Mesenchymal stem cell (in vitro differentiated cells and primary cell): ENCODE results near the gene LEFTY1.
"Not testable (repeated sequence)": the region's sequence is repeated elsewhere in the genome, so short reads cannot be mapped to it uniquely, and the experiment has no call there.

Source experiments
- DNase-seq: peaks from one replicate; pipeline ENCODE4 v3.0.0-alpha.2; 2013
- H2AFZ ChIP-seq: one replicate; pipeline ENCODE4 v1.6.1; 2013; ENCODE audit warnings: low read depth, mild to moderate bottlenecking, control low read depth, inconsistent platforms, low read length, moderate library complexity
- H2AK5ac ChIP-seq: 2 replicates; pipeline ENCODE4 v1.6.1; 2013; ENCODE audit warnings: low read length, moderate library complexity, mild to moderate bottlenecking, inconsistent platforms; ENCODE audit not compliant: severe bottlenecking
- H2BK120ac ChIP-seq: one replicate; pipeline ENCODE4 v1.6.1; 2013; ENCODE audit warnings: low read depth, mild to moderate bottlenecking, inconsistent platforms, low read length, moderate library complexity
- H2BK12ac ChIP-seq, 2 experiments: one replicate each; pipeline ENCODE4 v1.6.1; 2013; ENCODE audit warnings: inconsistent platforms in 2 of 2, low read length in 2 of 2, mild to moderate bottlenecking in 2 of 2, moderate library complexity in 2 of 2, control low read depth in 1 of 2
- H2BK15ac ChIP-seq: one replicate; pipeline ENCODE4 v1.6.1; 2013; ENCODE audit warnings: mild to moderate bottlenecking, low read depth, inconsistent platforms; ENCODE audit not compliant: poor library complexity, severe bottlenecking
- H2BK5ac ChIP-seq: 2 replicates; pipeline ENCODE4 v1.6.1; 2013; ENCODE audit warnings: low read depth, mild to moderate bottlenecking, low read length, control low read depth, inconsistent platforms; ENCODE audit not compliant: poor library complexity, severe bottlenecking
- H3K14ac ChIP-seq, 2 experiments: one replicate each; pipeline ENCODE4 v1.6.1; 2013; ENCODE audit warnings: inconsistent platforms in 2 of 2, low read length in 2 of 2, control low read depth in 1 of 2, mild to moderate bottlenecking in 1 of 2, moderate library complexity in 1 of 2
- H3K18ac ChIP-seq, 2 experiments: one replicate each; pipeline ENCODE4 v1.6.1; 2013; ENCODE audit warnings: inconsistent platforms in 2 of 2, low read length in 2 of 2, control low read depth in 1 of 2, low read depth in 1 of 2, mild to moderate bottlenecking in 1 of 2
- H3K23ac ChIP-seq, 2 experiments: one replicate each; pipeline ENCODE4 v1.6.1; 2013; ENCODE audit warnings: inconsistent platforms in 2 of 2, low read length in 2 of 2, mild to moderate bottlenecking in 2 of 2, moderate library complexity in 2 of 2, control low read depth in 1 of 2
- H3K27ac ChIP-seq: 2 replicates; pipeline ENCODE4 v1.5.1; 2013; ENCODE audit warnings: mild to moderate bottlenecking, moderate library complexity, low read length, control low read depth, inconsistent platforms; ENCODE audit not compliant: poor library complexity, severe bottlenecking
- H3K27me3 ChIP-seq, 2 experiments: 2 replicates each; pipeline versions ENCODE4 v1.6.1 to v1.7.0; 2013; ENCODE audit warnings: low read length in 2 of 2, mild to moderate bottlenecking in 2 of 2, moderate library complexity in 2 of 2, control low read depth in 1 of 2, inconsistent platforms in 1 of 2; ENCODE audit not compliant: control insufficient read depth in 1 of 2, insufficient read depth in 1 of 2
- H3K36me3 ChIP-seq, 2 experiments: 2 replicates each; pipeline versions ENCODE4 v1.6.1 to v1.7.0; 2013; ENCODE audit warnings: low read length in 2 of 2, control low read depth in 1 of 2, inconsistent platforms in 1 of 2, low read depth in 1 of 2, mild to moderate bottlenecking in 1 of 2; ENCODE audit not compliant: insufficient read depth in 2 of 2, control insufficient read depth in 1 of 2
- H3K4ac ChIP-seq, 2 experiments: one replicate each; pipeline ENCODE4 v1.6.1; 2013; ENCODE audit warnings: inconsistent platforms in 2 of 2, low read length in 2 of 2, mild to moderate bottlenecking in 2 of 2, moderate library complexity in 2 of 2, control low read depth in 1 of 2, low read depth in 1 of 2
- H3K4me1 ChIP-seq: 2 replicates; pipeline ENCODE4 v1.6.1; 2013; ENCODE audit warnings: low read depth, low read length, control low read depth; ENCODE audit not compliant: control insufficient read depth, insufficient read depth
- H3K4me2 ChIP-seq: 2 replicates; pipeline ENCODE4 v1.6.1; 2013; ENCODE audit warnings: low read length, mild to moderate bottlenecking, inconsistent platforms; ENCODE audit not compliant: poor library complexity, severe bottlenecking
- H3K4me3 ChIP-seq, 2 experiments: 2 replicates each; pipeline versions ENCODE4 v1.5.1 to v1.7.0; 2013; ENCODE audit warnings: low read length in 2 of 2, mild to moderate bottlenecking in 2 of 2, control low read depth in 1 of 2, low read depth in 1 of 2; ENCODE audit not compliant: insufficient read depth in 1 of 2
- H3K79me1 ChIP-seq: replicated peaks from 2 replicates; pipeline ENCODE4 v1.6.1; 2013; ENCODE audit warnings: mild to moderate bottlenecking, control low read depth, low read length, inconsistent platforms; ENCODE audit not compliant: poor library complexity, severe bottlenecking
- H3K9ac ChIP-seq: 2 replicates; pipeline ENCODE4 v1.7.0; 2013; ENCODE audit warnings: mild to moderate bottlenecking, low read length, moderate library complexity
- H3K9me3 ChIP-seq: 2 replicates; pipeline ENCODE4 v1.7.0; 2013; ENCODE audit warnings: mild to moderate bottlenecking, low read length; ENCODE audit not compliant: control insufficient read depth
- H4K8ac ChIP-seq: one replicate; pipeline ENCODE4 v1.6.1; 2013; ENCODE audit warnings: inconsistent platforms, mild to moderate bottlenecking, low read length, moderate library complexity
- H4K91ac ChIP-seq: one replicate; pipeline ENCODE4 v1.6.1; 2013; ENCODE audit warnings: mild to moderate bottlenecking, low read length, inconsistent platforms
- WGBS: methylation state at CpG from one replicate; pipeline ENCODE4 v1.1.7; 2013; ENCODE audit warnings: mixed read lengths; 5-methylcytosine and 5-hydroxymethylcytosine counted together

Gene LEFTY1

DNA sequence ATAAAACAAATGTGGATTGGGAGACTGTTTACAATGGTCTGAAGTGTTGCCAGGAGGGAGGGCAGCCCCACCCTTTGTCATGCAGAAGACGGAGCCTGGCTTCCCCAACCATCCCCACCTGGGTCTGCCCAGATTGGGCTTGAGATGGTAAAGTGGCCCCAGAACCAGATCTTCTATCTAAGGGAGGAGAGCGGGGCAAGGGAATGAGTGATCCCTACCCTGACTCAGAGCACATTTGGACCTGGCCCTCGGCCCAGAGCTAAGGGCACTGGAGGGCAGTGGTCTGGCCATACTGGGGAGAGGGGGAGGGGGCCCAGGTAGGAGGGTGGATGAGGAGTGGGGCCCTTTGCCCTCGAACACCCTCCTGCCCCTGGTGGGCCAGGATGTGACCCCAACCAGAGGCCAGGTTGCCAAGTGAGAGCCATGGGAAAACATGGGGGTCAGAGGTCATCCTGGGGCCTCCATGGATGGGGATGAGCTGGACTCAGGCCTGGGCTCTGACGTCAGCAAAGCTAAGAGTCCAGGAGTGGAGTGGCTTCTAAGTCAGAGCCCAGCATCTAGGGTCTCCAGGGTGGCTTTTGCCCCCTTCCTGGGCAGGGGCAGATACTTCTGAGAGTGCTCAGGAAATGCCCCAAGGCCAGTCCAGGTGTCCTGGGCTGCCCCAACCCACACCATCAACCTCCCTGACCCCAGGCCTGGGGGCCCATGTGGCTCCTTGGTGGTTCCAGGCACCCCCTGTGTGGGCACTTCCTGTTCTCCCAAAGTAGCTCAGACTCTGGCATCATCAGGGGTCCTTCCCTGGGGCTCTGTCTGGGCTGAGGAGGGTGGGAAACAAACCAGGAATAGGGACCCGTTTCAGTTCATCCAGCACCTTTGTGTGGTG lies 1.6 kb upstream of the LEFTY1 start:
- H2BK15ac ChIP-seq: no peak overlapping the region
- H4K8ac ChIP-seq: no peak overlapping the region
- no peak overlapping the region for H2AFZ ChIP-seq
- H3K27ac ChIP-seq: no peak overlapping the region
- no peak overlapping the region for H2BK5ac ChIP-seq
- no peak overlapping the region for H3K4me2 ChIP-seq
- H3K36me3 ChIP-seq: no peaks in the 10 kb centered on the region
- peak overlapping the region; percentile 37 for H4K91ac ChIP-seq
- no peak overlapping the region for H3K4ac ChIP-seq
- no peak overlapping the region for H3K9ac ChIP-seq
- no peak overlapping the region for H3K14ac ChIP-seq
- no peak overlapping the region for H3K23ac ChIP-seq
- no peak overlapping the region for H3K18ac ChIP-seq
- H3K79me1 ChIP-seq: no peaks in the 10 kb centered on the region
- WGBS: 84% methylated on average over 6 of the region's 6 CpGs
- H3K4me3 ChIP-seq: no peak overlapping the region
- no peaks in the 10 kb centered on the region for H3K9me3 ChIP-seq
- H3K4me1 ChIP-seq: no peaks in the 10 kb centered on the region
- H2AK5ac ChIP-seq: no peak overlapping the region
- no peaks in the 10 kb centered on the region for H3K27me3 ChIP-seq
- DNase-seq: no peak
- H2BK12ac ChIP-seq: no peak overlapping the region
- H2BK120ac ChIP-seq: no peak overlapping the region

DNA sequence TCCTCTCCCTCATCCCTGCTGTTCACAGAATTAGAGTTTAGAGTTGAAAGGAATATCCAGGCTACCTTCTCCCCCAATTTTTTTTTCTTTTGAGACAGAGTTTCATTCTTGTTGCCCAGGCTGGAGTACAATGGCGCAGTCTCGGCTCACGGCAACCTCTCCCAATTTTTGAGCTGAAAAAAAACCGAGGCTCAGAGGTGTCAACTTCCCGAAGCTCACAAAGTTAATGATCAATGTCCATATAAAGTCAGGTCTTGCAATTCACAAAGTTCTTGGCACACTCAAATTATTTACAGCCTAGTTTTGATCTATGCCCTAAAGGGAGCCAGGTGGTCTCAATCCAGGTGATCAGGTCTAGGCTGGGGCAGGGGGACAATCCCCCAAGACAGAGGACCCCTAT lies 797 bp upstream of the LEFTY1 start:
- no peak overlapping the region for H3K4me2 ChIP-seq
- H4K8ac ChIP-seq: no peak overlapping the region
- 90% methylated on average over 5 of the region's 5 CpGs for WGBS
- H3K18ac ChIP-seq: no peak overlapping the region
- no peak overlapping the region for H2BK120ac ChIP-seq
- no peak overlapping the region for H4K91ac ChIP-seq
- H3K27me3 ChIP-seq: no peaks in the 10 kb centered on the region
- no peak overlapping the region for H2AK5ac ChIP-seq
- no peak overlapping the region for H2BK5ac ChIP-seq
- H3K79me1 ChIP-seq: no peaks in the 10 kb centered on the region
- H3K27ac ChIP-seq: no peak overlapping the region
- DNase-seq: no peak
- no peak overlapping the region for H2BK12ac ChIP-seq
- H2BK15ac ChIP-seq: no peak overlapping the region
- no peaks in the 10 kb centered on the region for H3K9me3 ChIP-seq
- H3K4ac ChIP-seq: no peak overlapping the region
- H3K4me1 ChIP-seq: no peaks in the 10 kb centered on the region
- no peaks in the 10 kb centered on the region for H3K36me3 ChIP-seq
- no peak overlapping the region for H3K23ac ChIP-seq
- no peak overlapping the region for H3K14ac ChIP-seq
- no peak overlapping the region for H3K4me3 ChIP-seq
- H3K9ac ChIP-seq: no peak overlapping the region
- H2AFZ ChIP-seq: no peak overlapping the region

DNA sequence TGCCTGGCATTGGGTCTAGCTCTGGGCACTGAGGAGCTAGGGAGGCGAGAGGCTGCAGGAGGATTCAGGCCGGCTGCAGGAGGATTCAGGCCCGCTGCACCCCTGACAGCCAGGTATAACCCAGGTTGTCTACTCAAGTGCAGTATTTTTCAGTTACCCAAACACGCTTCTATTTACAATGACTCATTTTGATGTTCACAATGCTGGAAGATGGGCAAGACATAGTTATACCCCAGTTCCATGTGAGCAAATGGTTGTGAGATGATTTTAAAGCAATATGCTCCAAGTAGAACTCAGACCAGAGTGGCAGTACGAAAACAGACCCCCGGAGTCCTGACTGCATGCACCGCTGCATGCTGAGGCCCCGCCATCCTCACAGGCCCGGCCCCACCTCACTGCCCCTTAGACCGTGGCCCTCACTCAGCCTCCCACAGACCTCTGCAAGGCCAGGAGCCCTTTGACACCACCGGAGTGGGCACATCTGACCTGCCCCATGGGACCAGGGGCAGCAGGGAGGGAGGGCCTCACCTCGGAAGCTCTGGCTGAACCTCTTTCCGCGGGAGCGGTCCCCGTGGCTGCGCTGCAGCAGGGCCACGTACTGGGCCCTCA lies 553 bp downstream of the LEFTY1 start:
- H3K9me3 ChIP-seq: no peaks in the 10 kb centered on the region
- H3K14ac ChIP-seq: no peak overlapping the region
- no peak overlapping the region for H3K4me2 ChIP-seq
- peaks cover 3% of the 10 kb centered on the region for H3K4me1 ChIP-seq
- no peak overlapping the region for H3K4ac ChIP-seq
- no peaks in the 10 kb centered on the region for H3K27me3 ChIP-seq
- H2AFZ ChIP-seq: no peak overlapping the region
- no peaks in the 10 kb centered on the region for H3K36me3 ChIP-seq
- no peak overlapping the region for H4K91ac ChIP-seq
- no peak overlapping the region for H2BK15ac ChIP-seq
- no peak overlapping the region for H3K4me3 ChIP-seq
- H3K23ac ChIP-seq: peak overlapping the region in 1 of 2 experiments; percentile 56
- peaks cover 2% of the 10 kb centered on the region for H3K79me1 ChIP-seq
- no peak overlapping the region for H3K18ac ChIP-seq
- no peak overlapping the region for H3K27ac ChIP-seq
- no peak overlapping the region for H2AK5ac ChIP-seq
- no peak overlapping the region for H2BK12ac ChIP-seq
- no peak overlapping the region for H4K8ac ChIP-seq
- no peak overlapping the region for H2BK5ac ChIP-seq
- H3K9ac ChIP-seq: no peak overlapping the region
- WGBS: 74% methylated on average over 17 of the region's 18 CpGs
- no peak overlapping the region for H2BK120ac ChIP-seq
- DNase-seq: no peak

DNA sequence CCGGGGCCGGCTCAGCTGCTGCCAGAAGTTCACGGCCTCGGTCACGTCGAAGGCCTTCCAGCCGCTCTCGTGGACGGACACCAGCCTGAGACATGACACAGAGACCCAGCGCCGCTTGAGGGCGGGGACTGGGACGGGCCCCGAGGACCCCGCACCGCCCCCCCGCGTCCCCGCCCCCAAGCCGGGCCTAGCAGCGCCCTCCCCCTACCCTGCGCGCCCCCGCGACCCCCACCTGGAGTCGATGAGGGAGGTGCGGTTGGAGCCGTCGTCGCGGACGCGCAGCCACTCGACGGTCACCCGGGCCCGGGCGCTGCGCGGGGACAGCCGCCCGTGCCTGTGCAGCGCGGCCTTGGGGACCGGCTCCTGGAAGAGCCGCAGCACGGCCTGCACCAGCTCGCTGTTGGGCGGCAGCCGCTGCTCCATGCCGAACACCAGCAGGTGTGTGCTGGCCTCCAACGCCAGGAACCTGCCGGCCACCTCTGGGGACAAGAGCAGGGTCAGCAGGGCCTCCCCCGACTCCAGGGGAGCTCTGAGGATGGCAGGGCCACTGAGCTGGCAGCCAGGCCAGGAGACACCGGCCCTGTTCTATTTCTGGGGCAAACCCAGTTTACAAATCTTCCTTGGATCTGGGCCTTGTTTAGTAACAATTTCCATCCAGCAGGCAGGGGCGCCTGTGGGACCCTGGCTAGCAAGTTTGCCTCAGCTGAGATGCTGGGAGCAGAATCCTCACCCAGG lies 1.2 kb downstream of the LEFTY1 start:
- not testable (repeated sequence) for H2AK5ac ChIP-seq, H4K8ac ChIP-seq, H3K36me3 ChIP-seq, H3K27ac ChIP-seq, H3K9me3 ChIP-seq, H3K9ac ChIP-seq, H2BK15ac ChIP-seq, H2BK12ac ChIP-seq, H4K91ac ChIP-seq, H3K79me1 ChIP-seq, H2BK120ac ChIP-seq, H3K4me1 ChIP-seq, H3K27me3 ChIP-seq, H3K14ac ChIP-seq, H3K4ac ChIP-seq, H3K4me2 ChIP-seq, H2AFZ ChIP-seq, H3K18ac ChIP-seq, H2BK5ac ChIP-seq, H3K4me3 ChIP-seq, DNase-seq
- WGBS: 23% methylated on average over 28 of the region's 56 CpGs
- peak overlapping the region in 1 of 2 experiments; percentile 56 for H3K23ac ChIP-seq
